Epithelial cell of proximal tubule (primary cell): ENCODE measurements around the gene ZNF319. TPM values are rescaled to one million over a fixed set of nuclear protein-coding genes. Genes with fewer than 3 reads are reported as not detected.

ENCODE experiments used
- DNase-seq: peaks from one replicate; pipeline ENCODE4 v3.0.0-alpha.2; 2011; ENCODE audit warnings: low read depth
- H3K4me3 ChIP-seq: 2 replicates; pipeline ENCODE4 v1.5.1; 2011; ENCODE audit warnings: low read depth, mild to moderate bottlenecking, low read length
- CTCF ChIP-seq: conservative IDR thresholded peaks from 2 replicates; pipeline ENCODE4 v1.5.1; 2012; ENCODE audit warnings: low read depth, mild to moderate bottlenecking, low read length
- total RNA-seq: library from RNA; depleted of rRNA; stranded (reverse); fragments of >200 nt; gene quantifications from 2 replicates; pipeline ENCODE4 v1.2.3, GENCODE V29; 2015

Gene ZNF319
- total RNA-seq, 1 donor from 2014 or later: 9.1 TPM

- DNase-seq: no peak
- H3K4me3 ChIP-seq: no peak overlapping the region
- TF ChIP-seq CTCF: no peak
Observed at GRCh38 chr16:58030136-58030840, 29.8 kb upstream of the ZNF319 start.

DNA sequence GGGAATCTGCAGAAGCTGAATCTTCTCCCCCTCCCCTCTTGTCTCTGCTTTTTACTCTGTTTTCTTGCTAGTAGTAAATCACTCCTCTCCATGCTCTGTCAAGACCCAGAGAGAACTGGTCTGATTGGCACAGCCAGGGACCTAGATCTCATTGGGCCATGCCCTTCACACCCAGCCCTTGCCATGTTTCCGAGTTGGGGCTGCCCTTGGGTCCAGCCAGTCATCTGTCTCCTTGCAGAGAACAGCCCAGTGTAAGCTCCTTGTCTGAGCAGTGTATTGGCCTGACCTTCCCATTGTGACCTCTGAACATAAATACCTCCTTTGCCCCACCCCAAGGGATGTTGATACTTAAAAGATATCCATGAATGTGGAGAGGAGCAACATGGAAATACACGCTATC, 28.9 kb upstream of the ZNF319 start:
- DNase-seq: no peak
- no peak for TF ChIP-seq CTCF
- H3K4me3 ChIP-seq: no peak overlapping the region

DNA sequence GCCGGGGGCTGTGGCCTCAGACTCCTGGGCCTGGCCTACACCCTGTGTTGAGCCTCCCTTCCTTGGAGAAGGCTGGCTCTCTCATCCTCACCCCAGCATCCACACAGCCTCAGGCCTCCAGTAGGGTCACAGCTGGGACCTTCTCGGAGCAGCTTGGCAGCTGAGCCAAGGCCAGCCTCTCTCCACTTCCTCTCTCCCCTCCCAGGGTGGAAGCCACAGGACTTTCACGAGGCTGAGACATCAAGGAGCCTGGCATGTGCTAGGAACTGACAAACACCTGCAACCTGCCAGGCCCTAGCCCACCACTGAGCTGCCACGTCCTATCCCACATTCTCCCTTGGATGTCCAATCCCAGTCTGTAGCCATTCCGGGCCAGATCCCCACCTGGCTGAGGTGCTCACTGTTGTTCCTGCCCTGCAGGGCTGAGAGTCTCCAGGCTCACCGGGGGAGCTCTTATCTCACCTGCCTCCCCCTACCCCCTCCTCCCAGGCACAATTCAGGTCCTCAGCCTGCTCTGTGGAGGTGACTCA, 28.1 kb upstream of the ZNF319 start:
- no peak for DNase-seq
- no peak overlapping the region for H3K4me3 ChIP-seq
- no peak for TF ChIP-seq CTCF

GRCh38 chr16:58027916-58028455, 27.5 kb upstream of the ZNF319 start:
- H3K4me3 ChIP-seq: peak overlapping the region; percentile 90
- no peak for DNase-seq
- no peak for TF ChIP-seq CTCF

- H3K4me3 ChIP-seq: peak overlapping the region; percentile 90
- no peak for TF ChIP-seq CTCF
- DNase-seq: no peak
Observed at GRCh38 chr16:58027161-58027915, 26.9 kb upstream of the ZNF319 start.

- DNase-seq: no peak
- TF ChIP-seq CTCF: no peak
- H3K4me3 ChIP-seq: peak overlapping the region; percentile 90
Observed at GRCh38 chr16:58026705-58027160, 26.3 kb upstream of the ZNF319 start.
